Mucosa of stomach (tissue), 1 donor: ENCODE data around the gene PYURF.
"Not testable (repeated sequence)": the region's sequence is repeated elsewhere in the genome, so short reads cannot be mapped to it uniquely, and the experiment has no call there.

ENCODE experiments used
- H3K27me3 ChIP-seq: one replicate; pipeline ENCODE4 v1.7.0; 2013; ENCODE audit warnings: mild to moderate bottlenecking, low read length; ENCODE audit not compliant: control insufficient read depth, insufficient read depth
- H3K36me3 ChIP-seq: one replicate; pipeline ENCODE4 v1.7.0; 2013; ENCODE audit warnings: low read length; ENCODE audit not compliant: control insufficient read depth, insufficient read depth
- H3K4me1 ChIP-seq: one replicate; pipeline ENCODE4 v1.7.0; 2013; ENCODE audit warnings: mild to moderate bottlenecking, low read length; ENCODE audit not compliant: control insufficient read depth, insufficient read depth
- H3K4me3 ChIP-seq: one replicate; pipeline ENCODE4 v1.7.0; 2013; ENCODE audit warnings: low read length
- H3K9ac ChIP-seq: one replicate; pipeline ENCODE4 v1.7.0; 2013; ENCODE audit warnings: mild to moderate bottlenecking, low read length, moderate library complexity
- H3K9me3 ChIP-seq: one replicate; pipeline ENCODE4 v1.7.0; 2013; ENCODE audit warnings: mild to moderate bottlenecking, low read length, moderate library complexity; ENCODE audit not compliant: control insufficient read depth
- donor health status: Pancreatic carcinoma.

The PYURF gene, protein sequence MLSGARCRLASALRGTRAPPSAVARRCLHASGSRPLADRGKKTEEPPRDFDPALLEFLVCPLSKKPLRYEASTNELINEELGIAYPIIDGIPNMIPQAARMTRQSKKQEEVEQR

DNA sequence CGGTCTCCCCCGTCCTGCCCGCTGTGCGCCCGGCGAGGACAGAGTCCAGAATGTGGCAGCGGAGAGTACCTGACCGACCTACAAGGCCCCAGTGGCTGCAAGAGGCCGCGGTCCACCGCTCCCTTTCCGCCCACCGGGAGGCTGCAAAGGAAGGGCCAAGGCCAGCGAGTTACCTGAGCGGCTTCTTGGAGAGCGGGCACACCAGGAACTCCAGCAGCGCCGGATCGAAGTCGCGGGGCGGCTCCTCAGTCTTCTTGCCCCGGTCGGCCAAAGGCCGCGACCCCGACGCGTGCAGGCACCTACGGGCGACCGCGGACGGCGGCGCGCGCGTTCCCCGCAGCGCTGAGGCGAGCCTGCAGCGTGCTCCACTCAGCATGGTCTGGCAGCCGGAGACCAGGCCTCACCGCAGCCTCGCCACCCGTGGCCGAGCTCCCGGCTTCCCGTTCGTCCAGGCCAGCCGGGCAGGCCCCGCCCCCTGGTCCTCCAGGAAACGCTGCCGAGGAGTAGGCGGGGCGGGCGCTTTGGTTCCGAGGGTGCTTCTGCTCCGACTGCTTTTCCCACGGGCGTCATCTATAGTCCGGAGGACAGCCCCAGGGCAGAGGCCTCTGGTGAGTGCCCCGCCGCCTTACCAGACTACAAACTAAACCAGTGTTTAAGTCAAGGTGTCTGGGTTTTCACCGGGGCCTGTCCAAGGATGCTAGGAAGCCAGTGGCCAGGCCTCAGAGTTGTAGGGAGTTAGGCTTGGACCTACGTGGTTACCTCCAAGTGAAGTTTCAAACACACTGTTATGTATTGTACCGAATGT, at the start of gene PYURF:
Gene PYURF (minus strand): TSS at position 452 of the 805 bp plus-strand sequence. CDS start 76 bp downstream, at position 376.
- no peaks in the 10 kb centered on the region for H3K27me3 ChIP-seq
- H3K4me3 ChIP-seq, result peak within 1 kb of the TSS; percentile 89
- no peaks in the 10 kb centered on the region for H3K9me3 ChIP-seq
- peaks cover 20% of the 10 kb centered on the region for H3K4me1 ChIP-seq
- peak within 1 kb of the TSS; percentile 96 for H3K9ac ChIP-seq
- H3K36me3 ChIP-seq, result no peaks in the 10 kb centered on the region

DNA sequence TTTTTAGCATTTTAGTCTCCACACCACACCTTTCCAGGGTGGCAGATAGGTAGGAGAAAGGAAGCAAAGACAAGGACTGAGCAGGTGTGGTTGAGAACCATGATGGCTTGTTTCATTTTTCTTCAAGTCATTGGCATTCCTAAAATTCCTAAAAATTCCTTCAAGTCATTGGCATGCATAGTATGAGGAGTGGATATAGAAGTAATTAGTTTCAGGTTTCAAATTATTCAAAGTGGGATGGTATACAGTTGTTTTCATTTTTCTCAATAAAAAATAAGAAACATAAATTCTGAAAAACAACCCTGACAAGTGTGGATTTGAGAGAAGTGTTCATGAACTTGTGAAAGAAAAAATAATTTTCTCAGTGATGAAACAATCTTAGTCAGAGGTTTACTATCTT, 46.4 kb upstream of the PYURF start:
- no peaks in the 10 kb centered on the region for H3K9me3 ChIP-seq
- H3K9ac ChIP-seq, result no peak overlapping the region
- no peaks in the 10 kb centered on the region for H3K4me1 ChIP-seq
- H3K36me3 ChIP-seq, result no peaks in the 10 kb centered on the region
- no peaks in the 10 kb centered on the region for H3K27me3 ChIP-seq
- H3K4me3 ChIP-seq, result no peak overlapping the region

DNA sequence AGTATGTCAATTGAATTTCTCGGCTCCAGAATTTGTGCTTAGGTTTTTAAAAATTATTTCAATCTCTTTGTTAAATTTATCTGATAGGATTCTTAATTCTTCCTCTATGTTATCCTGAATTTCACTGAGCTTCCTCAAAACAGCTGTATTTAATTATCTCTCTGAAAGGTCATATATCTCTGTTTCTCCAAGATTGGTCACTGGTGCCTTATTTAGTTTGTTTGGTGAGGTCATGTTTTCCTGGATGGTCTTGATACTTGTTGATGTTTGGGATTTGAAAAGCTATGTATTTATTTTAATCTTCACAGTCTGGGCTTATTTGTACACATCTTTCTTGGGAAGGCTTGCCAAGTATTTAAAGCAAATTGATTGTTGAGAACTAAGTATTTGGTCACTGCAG, 44.0 kb upstream of the PYURF start:
- Histone ChIP-seq H3K36me3 (no peaks in the 10 kb centered on the region), H3K4me3 (no peak overlapping the region), H3K9me3 (no peaks in the 10 kb centered on the region), H3K27me3 (no peaks in the 10 kb centered on the region), H3K9ac (no peak overlapping the region), H3K4me1 (no peaks in the 10 kb centered on the region)

DNA sequence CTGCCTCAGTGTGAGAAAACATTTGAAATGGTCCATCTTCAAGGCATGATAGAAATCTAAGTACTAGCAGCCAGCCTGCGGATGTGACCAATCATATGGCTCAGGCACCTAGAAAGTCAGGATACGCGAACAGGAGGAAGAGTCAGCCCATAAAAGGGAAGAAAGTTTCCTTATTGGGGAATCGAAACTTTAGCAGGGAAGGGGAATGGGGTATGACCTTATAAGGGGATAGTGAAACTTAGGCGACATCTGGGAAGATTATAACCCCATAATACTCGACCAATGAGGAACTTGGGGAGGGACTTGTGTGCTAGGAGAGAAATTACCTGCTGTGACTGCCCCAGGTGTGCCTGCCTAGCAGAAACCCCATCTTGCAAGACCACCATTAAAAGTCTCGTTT, 26.2 kb upstream of the PYURF start:
- H3K4me3 ChIP-seq, result no peak overlapping the region

DNA sequence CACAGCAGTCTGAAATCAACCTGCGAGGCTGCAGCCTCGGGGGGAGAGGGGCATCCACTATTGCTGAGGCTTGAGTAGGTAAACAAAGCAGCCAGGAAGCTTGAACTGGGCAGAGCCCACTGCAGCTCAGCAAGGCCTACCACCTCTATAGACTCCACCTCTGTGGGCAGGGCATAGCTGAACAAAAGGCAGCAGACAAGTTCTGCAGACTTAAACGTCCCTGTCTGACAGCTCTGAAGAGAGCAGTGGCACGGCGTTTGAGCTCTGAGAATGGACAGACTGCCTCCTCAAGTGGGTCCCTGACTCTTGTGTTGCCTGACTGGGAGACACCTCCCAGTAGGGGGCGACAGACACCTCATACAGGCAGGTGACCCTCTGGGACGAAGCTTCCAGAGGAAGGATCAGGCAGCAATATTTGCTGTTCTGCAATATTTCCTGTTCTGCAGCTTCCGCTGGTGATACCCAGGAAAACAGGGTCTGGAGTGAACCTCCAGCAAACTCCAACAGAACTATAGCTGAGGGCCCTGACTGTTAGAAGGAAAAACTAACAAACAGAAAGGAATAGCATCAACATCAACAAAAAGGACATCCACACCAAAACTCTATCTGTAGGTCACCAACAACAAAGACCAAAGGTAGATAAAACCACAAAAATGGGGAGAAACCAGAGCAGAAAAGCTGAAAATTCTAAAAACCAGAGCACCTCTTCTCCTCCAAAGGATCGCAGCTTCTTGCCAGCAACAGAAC, 15.9 kb upstream of the PYURF start:
- H3K9ac ChIP-seq, result peak overlapping the region; percentile 5
- H3K4me3 ChIP-seq, H3K4me1 ChIP-seq, H3K9me3 ChIP-seq, H3K27me3 ChIP-seq, H3K36me3 ChIP-seq: not testable (repeated sequence)

More for the DNA sequence above, 26.2 kb upstream of the PYURF start:
- H3K36me3 ChIP-seq, result no peaks in the 10 kb centered on the region
- H3K27me3 ChIP-seq, result no peaks in the 10 kb centered on the region
- H3K4me1 ChIP-seq, result no peaks in the 10 kb centered on the region
- H3K9ac ChIP-seq, result no peak overlapping the region
- no peaks in the 10 kb centered on the region for H3K9me3 ChIP-seq

DNA sequence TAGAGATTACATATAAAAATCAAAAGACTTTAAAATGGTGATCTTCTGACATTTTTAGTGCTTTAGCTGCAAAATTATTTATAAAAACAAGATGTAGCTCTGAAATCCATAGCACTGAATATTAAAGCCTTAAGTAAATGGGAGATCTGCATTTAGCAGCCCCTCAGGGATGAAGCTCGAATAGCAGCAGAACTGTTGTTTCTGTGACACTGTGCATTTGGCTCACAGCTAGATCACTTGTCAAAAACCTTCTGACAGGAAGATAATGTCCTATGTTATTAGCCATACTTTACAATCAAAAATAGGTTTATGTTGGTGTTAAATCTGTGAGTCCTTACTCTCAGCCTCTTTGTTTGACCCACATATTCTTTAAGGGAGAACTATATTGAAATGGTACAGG, 14.1 kb upstream of the PYURF start:
- Histone ChIP-seq H3K4me1 (no peaks in the 10 kb centered on the region), H3K4me3 (no peak overlapping the region), H3K36me3 (no peaks in the 10 kb centered on the region), H3K27me3 (no peaks in the 10 kb centered on the region), H3K9me3 (no peaks in the 10 kb centered on the region), H3K9ac (no peak overlapping the region)

DNA sequence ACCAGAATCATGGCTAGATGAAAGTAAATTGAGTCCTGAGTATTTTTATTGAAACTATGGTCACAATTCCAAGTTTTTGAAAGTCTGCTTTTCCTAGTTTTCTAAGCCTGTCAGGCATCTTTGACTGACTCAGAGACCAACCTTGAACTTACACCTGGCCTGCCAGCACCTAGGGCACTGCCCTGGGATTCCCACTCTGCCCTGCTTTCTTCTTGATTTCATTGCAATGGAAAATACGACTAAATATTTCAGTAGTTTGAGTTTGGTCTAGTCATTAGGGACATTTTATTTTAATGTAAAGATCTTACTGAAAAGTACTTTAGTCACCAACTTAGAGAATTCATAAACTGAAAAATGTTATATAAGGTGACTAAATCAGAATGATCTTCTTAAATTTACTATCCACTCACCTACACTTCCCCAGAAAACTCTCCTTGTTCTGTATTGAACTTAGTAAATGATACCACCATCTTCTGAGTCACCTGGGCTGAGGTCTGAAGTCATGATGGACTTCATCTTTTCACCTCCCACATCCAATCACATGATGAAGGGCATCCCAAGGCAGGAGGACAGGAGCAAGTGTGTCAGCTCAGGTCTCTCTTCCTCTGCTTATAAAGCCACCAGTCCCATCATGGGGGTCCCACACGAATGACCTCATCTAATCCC, 11.6 kb upstream of the PYURF start:
- H3K27me3 ChIP-seq, result no peaks in the 10 kb centered on the region
- no peaks in the 10 kb centered on the region for H3K4me1 ChIP-seq
- no peaks in the 10 kb centered on the region for H3K36me3 ChIP-seq
- H3K9ac ChIP-seq, result no peak overlapping the region
- no peaks in the 10 kb centered on the region for H3K9me3 ChIP-seq
- no peak overlapping the region for H3K4me3 ChIP-seq

DNA sequence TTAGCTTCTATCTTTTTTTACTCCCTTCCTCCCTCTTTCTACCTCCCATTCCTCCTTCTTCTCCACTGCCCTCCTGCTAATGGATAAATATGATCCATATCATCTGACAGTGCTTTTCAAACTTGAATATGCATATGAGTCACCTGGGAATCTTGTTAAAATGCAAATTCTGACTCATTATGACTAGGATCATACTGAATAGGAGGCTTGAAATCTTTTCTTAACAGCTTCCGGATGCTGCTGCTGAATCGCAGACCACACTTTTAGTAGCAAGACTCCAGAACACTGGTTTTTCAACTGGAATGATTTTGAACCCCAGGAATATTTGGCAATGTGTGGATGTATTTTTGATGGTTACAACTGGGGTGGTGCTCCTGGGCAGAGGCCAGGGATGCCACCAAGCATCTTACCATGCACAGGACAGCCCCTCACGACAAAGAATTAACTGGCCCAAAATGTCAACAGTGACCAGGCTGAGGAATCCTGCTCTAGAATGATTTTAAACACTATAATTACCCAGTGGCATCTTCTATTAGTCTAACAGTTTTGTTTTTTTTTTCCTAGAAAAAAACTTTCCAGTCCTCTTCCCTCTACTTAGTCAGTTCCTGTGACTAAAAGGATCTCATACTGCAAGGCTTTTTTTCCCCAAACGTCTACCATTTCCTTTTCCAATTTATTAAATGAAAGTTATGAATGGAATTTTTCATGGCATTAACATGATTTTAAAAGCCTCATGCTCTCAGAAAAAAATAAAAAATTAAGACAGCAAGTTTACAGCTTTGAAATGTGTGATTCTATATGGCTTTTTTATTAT, 10.6 kb upstream of the PYURF start:
- Histone ChIP-seq H3K36me3 (no peaks in the 10 kb centered on the region), H3K9me3 (no peaks in the 10 kb centered on the region), H3K4me1 (no peaks in the 10 kb centered on the region)

DNA sequence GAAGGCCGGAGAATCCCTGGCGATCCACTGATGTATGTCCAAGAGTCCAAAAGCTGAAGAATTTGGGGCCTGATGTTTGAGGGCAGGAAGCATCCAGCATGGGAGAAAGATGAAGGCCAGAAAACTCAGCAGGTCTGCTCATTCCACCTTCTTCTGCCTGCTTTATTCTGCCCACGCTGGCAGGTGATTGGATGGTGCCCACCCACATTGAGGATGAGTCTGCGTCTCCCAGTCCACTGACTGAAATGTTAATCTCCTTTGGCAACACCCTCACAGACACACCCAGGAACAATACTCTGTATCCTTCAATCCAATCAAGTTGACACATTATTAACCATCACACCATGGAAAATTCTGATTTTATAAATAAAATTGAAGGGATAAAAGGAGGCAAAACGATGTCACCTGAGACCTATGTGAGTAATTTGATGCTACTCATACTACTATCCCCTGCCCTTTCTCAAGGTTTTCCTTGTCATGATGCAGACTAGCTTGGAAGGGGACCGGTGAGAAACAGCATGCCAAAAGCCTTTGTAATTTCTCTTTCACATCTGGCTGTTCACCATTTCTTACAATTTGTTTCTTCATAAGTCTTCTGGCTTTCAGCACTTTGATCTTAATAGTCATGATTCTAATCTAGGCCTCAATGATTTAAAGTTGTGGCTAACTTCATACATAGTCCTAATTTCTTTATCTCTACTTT, 9.7 kb upstream of the PYURF start:
- no peaks in the 10 kb centered on the region for H3K27me3 ChIP-seq

More for the DNA sequence above, 10.6 kb upstream of the PYURF start:
- Histone ChIP-seq H3K9ac (no peak overlapping the region), H3K4me3 (no peak overlapping the region), H3K27me3 (no peaks in the 10 kb centered on the region)

DNA sequence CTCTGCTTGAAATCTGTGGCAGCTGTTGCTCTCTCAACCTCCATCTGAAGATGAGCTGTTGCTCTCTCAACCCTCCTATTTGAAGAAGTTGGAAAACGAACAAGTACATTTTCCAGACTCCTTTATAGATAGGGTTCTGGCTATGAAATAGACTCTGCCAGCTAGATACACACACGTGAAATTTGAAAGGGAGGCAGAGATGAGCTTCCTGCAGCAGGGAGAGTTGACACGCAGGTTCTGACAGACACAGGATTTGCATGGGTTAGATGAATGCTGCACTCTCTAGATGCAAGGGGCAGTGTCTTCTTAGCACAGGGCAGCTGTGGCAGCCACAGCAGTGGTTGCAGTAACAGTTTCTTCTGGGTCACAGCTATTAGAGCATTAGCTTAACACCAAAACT, 8.0 kb upstream of the PYURF start:
- H3K27me3 ChIP-seq, result no peaks in the 10 kb centered on the region
- no peak overlapping the region for H3K9ac ChIP-seq
- peaks cover 6% of the 10 kb centered on the region for H3K4me1 ChIP-seq
- H3K4me3 ChIP-seq, result no peak overlapping the region
- H3K36me3 ChIP-seq, result no peaks in the 10 kb centered on the region
- H3K9me3 ChIP-seq, result no peaks in the 10 kb centered on the region

More for the DNA sequence above, 9.7 kb upstream of the PYURF start:
- no peaks in the 10 kb centered on the region for H3K9me3 ChIP-seq
- no peak overlapping the region for H3K4me3 ChIP-seq
- peaks cover 3% of the 10 kb centered on the region for H3K4me1 ChIP-seq
- H3K9ac ChIP-seq, result no peak overlapping the region
- H3K36me3 ChIP-seq, result no peaks in the 10 kb centered on the region

DNA sequence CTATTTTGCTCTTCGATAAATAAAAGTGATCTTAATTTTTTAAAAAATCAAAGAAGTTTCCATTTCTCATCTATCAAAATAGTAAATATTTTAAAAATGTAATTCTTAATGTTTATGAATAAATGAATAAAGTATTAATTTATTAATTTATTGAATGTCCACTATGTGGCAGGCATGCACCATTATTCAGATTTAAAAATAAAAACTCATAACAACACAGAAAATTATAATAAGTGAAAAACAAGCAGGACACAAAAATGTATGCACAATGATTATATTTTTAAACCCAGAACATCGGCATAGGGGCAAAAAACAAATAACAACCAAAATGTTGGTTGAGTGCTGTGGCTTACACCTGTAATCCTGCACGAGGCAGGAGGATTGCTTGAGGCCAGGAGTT, 5.3 kb upstream of the PYURF start:
- Histone ChIP-seq H3K9me3 (no peaks in the 10 kb centered on the region), H3K4me3 (no peak overlapping the region), H3K9ac (no peak overlapping the region), H3K4me1 (peaks cover 15% of the 10 kb centered on the region), H3K36me3 (no peaks in the 10 kb centered on the region), H3K27me3 (no peaks in the 10 kb centered on the region)
